ENCODE measurements around the gene TES.
"Not testable (repeated sequence)": the region's sequence is repeated elsewhere in the genome, so short reads cannot be mapped to it uniquely, and the experiment has no call there.

TES gene

GRCh38 chr7:116273283-116273917 lies 63.1 kb downstream of the TES start:
- H3K4me1 Mint-ChIP-seq = no peaks in the 10 kb centered on the region
- no peaks in the 10 kb centered on the region for H3K36me3 Mint-ChIP-seq
- H3K9me3 Mint-ChIP-seq = no peaks in the 10 kb centered on the region
- H3K27me3 Mint-ChIP-seq = peaks cover 16% of the 10 kb centered on the region
- no peak overlapping the region for H3K27ac Mint-ChIP-seq
- CTCF ChIA-PET = interaction anchor here (0.5 kb wide), 1 partner anchor 68 kb away, joined by 3 read pairs; no protein-coding TSS in a partner anchor
- H3K4me3 Mint-ChIP-seq = no peak overlapping the region
- no peak for DNase-seq

GRCh38 chr7:116273918-116274301 lies 63.6 kb downstream of the TES start:
- H3K36me3 Mint-ChIP-seq = no peaks in the 10 kb centered on the region
- no peaks in the 10 kb centered on the region for H3K9me3 Mint-ChIP-seq
- peaks cover 13% of the 10 kb centered on the region for H3K27me3 Mint-ChIP-seq
- H3K4me1 Mint-ChIP-seq = no peaks in the 10 kb centered on the region
- no peak for DNase-seq
- CTCF ChIA-PET = interaction anchor here (0.5 kb wide), 1 partner anchor 68 kb away, joined by 3 read pairs; no protein-coding TSS in a partner anchor
- H3K27ac Mint-ChIP-seq = no peak overlapping the region
- H3K4me3 Mint-ChIP-seq = no peak overlapping the region

GRCh38 chr7:116277070-116277469 lies 66.7 kb downstream of the TES start:
- no peak for DNase-seq
- H3K36me3 Mint-ChIP-seq = no peaks in the 10 kb centered on the region
- H3K27me3 Mint-ChIP-seq = peaks cover 9% of the 10 kb centered on the region
- CTCF ChIA-PET = no interaction called here
- no peak overlapping the region for H3K4me3 Mint-ChIP-seq
- H3K9me3 Mint-ChIP-seq = no peaks in the 10 kb centered on the region
- H3K27ac Mint-ChIP-seq = no peak overlapping the region
- H3K4me1 Mint-ChIP-seq = peaks cover 2% of the 10 kb centered on the region

GRCh38 chr7:116279217-116279616 lies 68.9 kb downstream of the TES start:
- peaks cover 2% of the 10 kb centered on the region for H3K4me1 Mint-ChIP-seq
- CTCF ChIA-PET = interaction anchor here (1.3 kb wide), 1 partner anchor 247 kb away, joined by 3 read pairs; no protein-coding TSS in a partner anchor
- no peak overlapping the region for H3K27ac Mint-ChIP-seq
- peaks cover 9% of the 10 kb centered on the region for H3K27me3 Mint-ChIP-seq
- no peak overlapping the region for H3K4me3 Mint-ChIP-seq
- no peak for DNase-seq
- no peaks in the 10 kb centered on the region for H3K9me3 Mint-ChIP-seq
- H3K36me3 Mint-ChIP-seq = no peaks in the 10 kb centered on the region

GRCh38 chr7:116280803-116281202 lies 70.5 kb downstream of the TES start:
- Mint-ChIP-seq H3K9me3 (no peaks in the 10 kb centered on the region), H3K36me3 (no peaks in the 10 kb centered on the region), H3K4me3 (no peak overlapping the region), H3K27ac (no peak overlapping the region), H3K4me1 (peaks cover 2% of the 10 kb centered on the region), H3K27me3 (peaks cover 5% of the 10 kb centered on the region)
- CTCF ChIA-PET = no interaction called here
- DNase-seq = no peak

- H3K27me3 Mint-ChIP-seq = no peaks in the 10 kb centered on the region
- H3K9me3 Mint-ChIP-seq = no peaks in the 10 kb centered on the region
- no peak for DNase-seq
- peaks cover 2% of the 10 kb centered on the region for H3K4me1 Mint-ChIP-seq
- no peaks in the 10 kb centered on the region for H3K36me3 Mint-ChIP-seq
- CTCF ChIA-PET = no interaction called here
- H3K4me3 Mint-ChIP-seq = no peak overlapping the region
- H3K27ac Mint-ChIP-seq = no peak overlapping the region
Measured at GRCh38 chr7:116283595-116284204, 73.4 kb downstream of the TES start.

- Mint-ChIP-seq H3K27ac (no peak overlapping the region), H3K4me1 (peaks cover 2% of the 10 kb centered on the region), H3K4me3 (no peak overlapping the region), H3K9me3 (no peaks in the 10 kb centered on the region), H3K27me3 (no peaks in the 10 kb centered on the region), H3K36me3 (no peaks in the 10 kb centered on the region)
- CTCF ChIA-PET = no interaction called here
- DNase-seq = no peak
Measured at GRCh38 chr7:116284390-116284789, 74.1 kb downstream of the TES start.

- Mint-ChIP-seq H3K9me3 (no peaks in the 10 kb centered on the region), H3K36me3 (no peaks in the 10 kb centered on the region), H3K27ac (no peak overlapping the region), H3K27me3 (no peaks in the 10 kb centered on the region), H3K4me1 (peaks cover 2% of the 10 kb centered on the region), H3K4me3 (no peak overlapping the region)
- DNase-seq = no peak
- CTCF ChIA-PET = no interaction called here
Measured at GRCh38 chr7:116285252-116285651, 74.9 kb downstream of the TES start.

- no peak overlapping the region for H3K27ac Mint-ChIP-seq
- no peaks in the 10 kb centered on the region for H3K9me3 Mint-ChIP-seq
- no peak for DNase-seq
- H3K27me3 Mint-ChIP-seq = peaks cover 22% of the 10 kb centered on the region
- CTCF ChIA-PET = no interaction called here
- no peaks in the 10 kb centered on the region for H3K36me3 Mint-ChIP-seq
- no peak overlapping the region for H3K4me3 Mint-ChIP-seq
- no peaks in the 10 kb centered on the region for H3K4me1 Mint-ChIP-seq
Measured at GRCh38 chr7:116290740-116291139, 80.4 kb downstream of the TES start.

- CTCF ChIA-PET = no interaction called here
- no peak overlapping the region for H3K27ac Mint-ChIP-seq
- DNase-seq = no peak
- peaks cover 22% of the 10 kb centered on the region for H3K27me3 Mint-ChIP-seq
- no peaks in the 10 kb centered on the region for H3K36me3 Mint-ChIP-seq
- no peaks in the 10 kb centered on the region for H3K4me1 Mint-ChIP-seq
- no peak overlapping the region for H3K4me3 Mint-ChIP-seq
- no peaks in the 10 kb centered on the region for H3K9me3 Mint-ChIP-seq
Measured at GRCh38 chr7:116291937-116292336, 81.6 kb downstream of the TES start.

GRCh38 chr7:116292381-116292780 lies 82.0 kb downstream of the TES start:
- CTCF ChIA-PET = no interaction called here
- Mint-ChIP-seq H3K27ac (no peak overlapping the region), H3K27me3 (peaks cover 22% of the 10 kb centered on the region), H3K36me3 (no peaks in the 10 kb centered on the region), H3K9me3 (no peaks in the 10 kb centered on the region), H3K4me3 (no peak overlapping the region), H3K4me1 (no peaks in the 10 kb centered on the region)
- DNase-seq = no peak

GRCh38 chr7:116293139-116293538 lies 82.8 kb downstream of the TES start:
- no peaks in the 10 kb centered on the region for H3K9me3 Mint-ChIP-seq
- no peak for DNase-seq
- CTCF ChIA-PET = no interaction called here
- H3K4me3 Mint-ChIP-seq = no peak overlapping the region
- no peaks in the 10 kb centered on the region for H3K4me1 Mint-ChIP-seq
- no peaks in the 10 kb centered on the region for H3K36me3 Mint-ChIP-seq
- no peak overlapping the region for H3K27ac Mint-ChIP-seq
- H3K27me3 Mint-ChIP-seq = peaks cover 22% of the 10 kb centered on the region

- Mint-ChIP-seq H3K27ac (no peak overlapping the region), H3K9me3 (no peaks in the 10 kb centered on the region), H3K36me3 (no peaks in the 10 kb centered on the region), H3K4me1 (no peaks in the 10 kb centered on the region), H3K4me3 (no peak overlapping the region), H3K27me3 (peaks cover 22% of the 10 kb centered on the region)
- DNase-seq = no peak
- CTCF ChIA-PET = no interaction called here
Measured at GRCh38 chr7:116293633-116294032, 83.3 kb downstream of the TES start.

GRCh38 chr7:116295903-116296302 lies 85.6 kb downstream of the TES start:
- H3K4me3 Mint-ChIP-seq, H3K27ac Mint-ChIP-seq, H3K4me1 Mint-ChIP-seq, CTCF ChIA-PET, DNase-seq, H3K36me3 Mint-ChIP-seq, H3K9me3 Mint-ChIP-seq: not testable (repeated sequence)
- peaks cover 21% of the 10 kb centered on the region for H3K27me3 Mint-ChIP-seq

- no peak for DNase-seq
- H3K4me3 Mint-ChIP-seq = no peak overlapping the region
- H3K4me1 Mint-ChIP-seq = no peaks in the 10 kb centered on the region
- CTCF ChIA-PET = no interaction called here
- no peaks in the 10 kb centered on the region for H3K9me3 Mint-ChIP-seq
- peaks cover 13% of the 10 kb centered on the region for H3K27me3 Mint-ChIP-seq
- H3K27ac Mint-ChIP-seq = no peak overlapping the region
- H3K36me3 Mint-ChIP-seq = no peaks in the 10 kb centered on the region
Measured at GRCh38 chr7:116298055-116298454, 87.7 kb downstream of the TES start.
